ENCODE measurements around the gene MUSK.
A peak's percentile ranks its signal among the peaks of the same experiment; 100 is the strongest.

MUSK gene

DNA sequence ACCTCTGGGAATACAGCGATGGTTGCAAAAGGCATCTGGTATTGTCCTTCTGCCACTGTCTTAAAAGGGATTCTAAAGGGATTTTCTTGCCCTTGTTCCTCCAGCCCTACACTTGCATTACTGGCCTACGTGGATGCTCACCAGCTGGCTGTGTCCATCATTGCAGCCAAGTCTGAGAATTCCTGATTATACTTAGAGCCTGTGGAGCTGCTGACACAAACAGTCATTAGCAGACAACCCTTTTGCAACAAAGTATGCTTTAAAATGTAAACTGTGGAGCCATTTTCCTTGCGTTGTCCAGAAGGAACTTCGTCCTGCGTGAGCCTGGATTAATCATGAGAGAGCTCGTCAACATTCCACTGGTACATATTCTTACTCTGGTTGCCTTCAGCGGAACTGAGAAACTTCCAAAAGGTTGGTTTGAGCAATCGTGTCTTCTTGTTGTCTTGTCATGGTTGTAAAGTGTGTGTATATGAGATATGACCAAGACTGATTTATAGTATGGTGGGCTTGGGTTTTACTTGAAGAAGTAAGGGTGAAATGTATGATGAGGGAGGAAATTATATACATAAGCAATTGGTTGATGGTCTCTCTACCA is at the start of gene MUSK:
TSS of gene MUSK (plus strand) at position 222 of the 598 bp plus-strand sequence. CDS start at position 336, 114 bp downstream.
- no peak for DNase-seq (ENCODE audit: low read depth)

DNA sequence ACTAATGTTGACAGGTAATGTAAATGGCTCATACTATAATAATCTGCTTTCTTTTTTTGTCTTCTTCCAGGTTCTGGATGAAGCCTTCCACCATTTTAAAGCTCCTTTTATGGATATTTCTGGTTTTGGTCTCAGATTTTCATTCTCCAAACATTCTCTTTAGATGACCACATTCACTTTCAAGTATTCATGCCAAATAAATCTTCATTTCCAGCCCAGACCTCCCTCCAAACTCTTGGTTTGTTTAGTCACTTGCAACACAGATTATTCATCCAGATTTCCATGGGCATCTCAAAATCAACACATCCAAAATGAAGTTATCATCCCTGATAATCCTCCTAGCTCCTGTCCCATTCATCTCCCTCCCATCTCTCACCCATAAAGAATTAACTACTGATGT is 48.8 kb upstream of the MUSK start:
- DNase-seq (ENCODE audit: low read depth): no peak

DNA sequence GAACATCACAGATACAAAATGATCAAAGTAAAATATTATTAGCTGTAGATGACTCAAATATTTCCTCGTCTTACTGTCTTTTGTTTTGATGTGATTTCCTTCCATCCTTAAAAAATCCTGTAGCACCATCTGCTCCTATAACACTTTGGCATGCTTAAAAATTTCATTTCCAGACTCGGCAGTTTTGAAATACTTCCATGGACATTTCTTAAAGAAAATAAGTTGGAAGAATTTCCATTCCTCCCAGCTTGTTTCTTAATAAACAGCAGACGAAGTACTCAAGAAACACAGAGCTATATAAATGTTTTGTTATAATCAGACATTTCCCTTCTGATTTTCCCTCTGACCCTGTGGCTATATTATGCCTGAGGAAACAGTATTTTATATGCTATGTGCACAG is 47.9 kb upstream of the MUSK start:
- DNase-seq (ENCODE audit: low read depth): no peak

DNA sequence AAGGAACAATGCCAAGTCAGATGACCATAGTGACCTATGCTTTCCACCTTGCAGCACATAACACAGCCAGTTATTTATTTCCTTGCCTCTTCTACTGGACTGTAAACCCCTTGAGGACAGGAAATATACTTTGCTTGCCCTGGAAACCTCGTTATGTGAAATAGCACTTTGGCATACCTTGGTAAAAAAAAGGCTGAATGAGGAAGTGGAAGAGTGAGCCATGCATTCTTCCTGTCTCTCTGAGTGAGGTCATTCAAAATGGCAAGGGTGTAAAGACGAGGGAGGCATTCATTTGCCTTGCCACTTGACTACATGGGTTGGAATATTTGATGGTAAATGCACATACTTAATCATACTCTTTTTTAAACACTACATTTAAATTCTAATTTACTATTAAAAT is 46.2 kb upstream of the MUSK start:
- DNase-seq (ENCODE audit: low read depth): no peak

DNA sequence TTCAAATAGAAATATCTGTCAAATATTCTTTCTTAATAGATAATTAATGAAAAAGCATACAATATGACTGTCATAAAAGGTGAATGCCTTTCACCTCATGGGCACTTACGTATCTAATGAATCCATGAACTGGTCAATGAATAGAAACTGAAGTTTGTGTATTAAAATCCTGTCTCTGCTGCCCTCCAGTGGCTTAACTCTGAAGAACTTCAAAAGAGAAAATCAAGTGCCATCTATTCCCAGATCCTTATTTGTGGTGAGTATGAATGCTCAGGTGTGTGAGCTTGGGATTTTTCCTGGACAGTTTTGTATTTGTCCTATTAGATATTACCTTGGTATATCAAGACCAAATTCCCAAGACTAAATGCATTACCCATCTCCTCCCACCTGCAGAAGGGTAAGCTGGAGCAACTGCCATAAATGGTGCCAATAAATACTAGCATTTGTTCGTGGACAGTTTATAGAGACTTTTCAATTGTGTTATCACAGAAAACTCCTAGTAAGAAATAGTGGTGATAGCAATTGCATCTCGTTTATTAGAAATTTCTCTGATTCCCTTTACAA is 45.0 kb upstream of the MUSK start:
- DNase-seq (ENCODE audit: low read depth): no peak

DNA sequence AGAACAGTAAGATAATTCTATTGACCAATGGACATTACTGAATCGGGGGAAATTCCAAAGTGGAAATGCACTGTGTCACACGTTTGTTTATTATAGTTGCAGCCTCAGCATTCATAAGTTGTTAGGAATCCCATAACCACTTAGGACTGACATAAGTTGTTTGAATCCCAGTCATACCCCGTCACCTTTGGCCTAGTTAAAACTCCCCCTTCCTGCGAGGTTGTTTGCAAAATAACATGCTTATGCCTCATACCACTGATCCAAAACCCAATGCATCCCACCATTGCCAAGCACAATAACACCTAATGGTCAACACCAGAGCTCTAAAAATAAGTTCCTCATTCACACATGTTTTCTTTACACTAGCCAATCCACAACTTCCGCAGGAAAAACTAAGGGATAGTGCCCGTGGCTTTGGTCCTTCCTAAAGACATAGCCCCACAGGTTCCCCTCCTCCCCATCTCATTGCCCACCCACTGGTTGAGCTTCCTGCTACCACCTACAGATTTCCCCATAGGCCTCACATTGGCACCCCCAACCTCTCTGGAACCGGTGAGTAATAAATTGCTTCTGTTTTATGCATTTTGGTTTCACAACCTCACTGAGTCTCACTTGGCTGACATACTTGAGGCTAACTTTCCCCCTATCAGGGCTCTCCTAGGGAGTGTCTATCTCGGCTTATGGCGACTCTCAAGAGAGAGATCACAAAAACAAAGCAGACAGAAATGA is 42.3 kb upstream of the MUSK start:
- no peak for DNase-seq (ENCODE audit: low read depth)

DNA sequence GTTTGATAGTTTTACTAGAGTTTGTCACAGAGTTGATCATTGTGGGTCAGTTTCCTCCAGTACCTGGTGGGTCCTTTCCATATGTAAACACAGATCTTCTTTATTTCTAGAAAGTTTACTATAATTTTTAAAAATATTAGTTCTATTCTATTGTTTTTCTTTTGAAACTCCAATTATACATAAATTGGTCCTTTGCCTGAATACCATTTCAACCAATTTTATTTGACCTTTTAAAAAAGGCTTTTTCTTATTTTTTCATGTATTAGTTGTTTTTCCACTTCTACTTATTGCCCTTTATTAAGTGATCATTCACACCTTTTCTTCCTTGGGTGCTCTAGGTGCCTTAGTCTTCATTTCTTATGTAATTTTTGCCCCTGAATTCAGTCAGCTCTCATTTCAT is 33.0 kb upstream of the MUSK start:
- DNase-seq (ENCODE audit: low read depth): no peak

DNA sequence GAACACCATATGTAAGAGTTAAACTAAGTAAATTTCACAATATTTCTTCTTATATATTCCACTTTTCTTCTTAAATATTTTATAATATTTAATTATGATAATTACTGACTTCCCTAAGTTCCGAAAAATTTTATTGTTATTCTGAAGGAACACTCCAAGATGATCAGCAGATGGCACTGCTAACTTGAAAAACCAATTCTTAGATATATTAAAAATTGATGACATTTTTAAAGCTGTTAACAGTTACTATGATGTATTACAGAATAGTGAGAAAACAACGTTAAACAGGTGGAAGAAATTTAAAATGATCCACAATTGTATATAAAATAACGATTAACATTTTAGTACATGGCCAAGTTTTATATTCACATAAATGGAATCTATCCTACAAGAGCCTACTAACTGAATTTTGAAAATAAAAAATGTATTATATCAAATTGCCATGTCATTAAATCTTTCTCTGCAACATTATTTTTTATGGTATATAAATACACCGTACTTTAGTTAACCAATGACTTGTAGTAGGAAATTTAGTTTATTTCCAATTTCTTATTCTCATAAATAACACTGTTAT is 30.1 kb upstream of the MUSK start:
- DNase-seq (ENCODE audit: low read depth): no peak

DNA sequence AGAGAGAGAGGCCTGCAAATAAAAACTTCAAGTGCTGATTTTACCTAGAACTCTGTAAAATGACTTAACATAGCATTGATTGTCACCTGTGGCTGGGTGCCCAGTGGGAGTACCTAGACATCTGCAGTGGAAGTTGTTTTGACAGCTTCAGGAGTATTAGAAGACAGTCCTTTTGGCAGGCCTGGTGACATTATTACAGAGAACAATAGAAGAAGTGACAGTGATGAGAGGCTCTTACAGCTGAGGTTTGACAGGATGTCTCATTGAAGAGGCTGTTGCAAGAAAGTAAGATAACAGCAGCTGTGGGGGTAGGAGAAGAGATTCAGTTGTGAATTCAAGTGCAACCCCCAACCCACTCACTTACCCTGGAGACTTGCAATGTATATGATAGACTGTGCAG is 27.9 kb upstream of the MUSK start:
- no peak for DNase-seq (ENCODE audit: low read depth)

DNA sequence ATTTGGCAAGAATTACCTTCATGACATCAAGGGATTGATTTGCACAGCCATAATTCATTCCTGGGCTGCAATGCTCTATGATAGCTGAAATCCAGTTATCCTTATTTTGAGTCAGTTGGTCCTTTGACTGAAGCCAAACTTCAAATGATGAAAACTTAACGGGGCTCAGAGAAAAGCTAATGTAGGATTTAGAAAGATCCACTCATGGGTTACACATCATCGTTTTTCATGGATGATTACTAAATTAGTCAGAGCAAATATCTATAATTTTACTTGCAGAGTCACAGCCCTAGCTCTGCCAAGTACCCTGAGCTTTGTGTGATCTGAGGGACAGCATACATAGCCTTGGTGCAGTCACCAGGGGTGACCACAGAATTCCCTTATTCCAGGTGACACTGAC is 27.3 kb upstream of the MUSK start:
- DNase-seq (ENCODE audit: low read depth): no peak

DNA sequence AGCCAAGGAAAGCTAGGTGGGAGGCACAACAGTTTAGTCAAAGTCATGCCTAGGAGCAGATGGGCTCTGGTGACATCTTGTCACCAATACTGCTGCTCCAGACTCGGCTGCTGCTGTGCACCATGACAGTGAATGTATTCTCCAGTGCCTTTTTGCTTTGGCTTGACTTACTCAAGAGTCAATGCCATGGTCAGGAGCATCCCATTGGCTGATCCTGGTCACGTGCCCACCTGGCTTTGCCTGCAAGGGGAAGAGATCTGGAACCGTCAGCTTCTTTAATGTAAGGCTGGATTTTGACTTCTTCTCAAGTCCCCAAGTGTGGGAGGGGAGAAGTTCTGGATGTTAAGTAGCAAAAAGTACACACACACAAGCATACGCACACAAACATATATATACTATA is 19.9 kb upstream of the MUSK start:
- no peak for DNase-seq (ENCODE audit: low read depth)

DNA sequence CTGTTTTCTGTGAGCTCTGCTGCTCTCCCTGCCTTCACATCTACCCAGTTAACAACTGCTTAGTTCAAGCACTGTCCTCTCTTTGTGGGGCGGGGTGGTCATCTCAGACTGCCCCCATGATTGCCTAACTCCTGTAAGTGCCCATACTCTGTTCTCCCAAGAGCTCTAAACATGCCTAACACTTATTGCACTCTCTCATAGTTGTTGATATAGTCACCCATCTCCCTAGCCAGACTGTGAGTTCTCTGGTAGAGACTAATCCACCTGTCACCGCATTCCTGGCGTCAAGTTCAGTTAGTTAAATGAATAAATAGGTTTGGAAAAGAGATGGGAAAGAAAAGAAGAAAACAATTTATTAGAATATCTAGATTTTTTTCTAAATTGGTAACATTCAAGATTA is 18.3 kb upstream of the MUSK start:
- DNase-seq (ENCODE audit: low read depth): peak; percentile 82

DNA sequence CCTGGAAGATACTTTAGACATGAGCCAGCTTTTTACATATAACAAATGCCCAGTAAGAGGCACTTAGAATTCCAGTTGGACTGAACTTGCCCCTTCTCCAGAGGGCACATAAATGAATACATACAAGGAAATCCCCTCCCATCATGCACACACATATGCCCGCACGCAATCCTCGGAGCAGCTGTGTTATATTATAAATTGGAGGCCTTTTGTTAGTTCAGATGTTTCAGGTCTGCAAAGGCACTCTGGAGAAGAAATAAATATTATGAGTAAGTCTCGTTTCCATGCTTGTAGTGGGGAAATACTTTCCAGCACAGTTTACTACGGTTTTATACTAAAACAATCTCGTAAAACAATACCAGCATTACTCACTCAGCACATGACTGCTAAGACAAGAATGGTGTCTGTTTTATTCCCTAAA is 17.6 kb upstream of the MUSK start:
- peak; percentile 90 for DNase-seq (ENCODE audit: low read depth)

DNA sequence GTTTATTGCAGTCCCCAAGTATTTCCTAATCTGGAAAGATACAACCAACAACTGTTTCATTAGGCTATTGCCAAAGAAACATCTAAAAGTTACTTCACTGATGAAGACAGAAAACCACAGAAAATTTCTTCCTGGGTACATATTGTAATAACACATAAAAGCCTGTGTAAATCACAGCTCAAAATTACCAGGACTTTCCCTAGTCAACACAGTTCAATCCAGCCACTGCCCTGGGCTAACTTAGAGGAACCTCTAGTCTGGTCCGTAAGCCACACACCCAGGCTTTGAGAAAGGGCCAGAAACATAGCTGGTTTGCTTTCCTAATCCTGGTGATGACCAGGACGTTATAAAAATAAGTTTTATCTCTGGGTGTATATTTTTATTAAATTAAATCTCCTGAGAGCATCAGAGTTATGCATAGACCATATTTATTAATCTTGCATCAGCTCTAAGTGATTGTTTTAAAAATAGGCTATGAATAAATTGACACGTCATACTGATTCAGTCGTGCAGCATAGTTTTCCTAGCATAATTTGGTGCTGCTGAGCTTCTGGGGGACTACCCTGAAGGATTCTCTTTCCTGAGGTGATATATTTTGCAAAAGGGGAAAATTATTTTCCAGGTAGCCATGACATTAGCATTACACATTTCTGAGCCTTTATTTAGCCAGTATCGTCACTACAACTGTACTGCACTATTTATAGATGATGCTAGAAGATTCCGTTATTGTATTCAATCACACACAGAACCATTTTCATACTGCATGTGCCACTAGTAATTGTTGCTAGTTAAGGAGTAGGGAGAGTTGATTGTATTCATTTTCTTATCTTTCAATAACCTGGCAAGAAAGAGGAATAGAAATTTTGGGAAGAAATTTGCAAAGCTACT is 12.6 kb upstream of the MUSK start:
- DNase-seq (ENCODE audit: low read depth): no peak

DNA sequence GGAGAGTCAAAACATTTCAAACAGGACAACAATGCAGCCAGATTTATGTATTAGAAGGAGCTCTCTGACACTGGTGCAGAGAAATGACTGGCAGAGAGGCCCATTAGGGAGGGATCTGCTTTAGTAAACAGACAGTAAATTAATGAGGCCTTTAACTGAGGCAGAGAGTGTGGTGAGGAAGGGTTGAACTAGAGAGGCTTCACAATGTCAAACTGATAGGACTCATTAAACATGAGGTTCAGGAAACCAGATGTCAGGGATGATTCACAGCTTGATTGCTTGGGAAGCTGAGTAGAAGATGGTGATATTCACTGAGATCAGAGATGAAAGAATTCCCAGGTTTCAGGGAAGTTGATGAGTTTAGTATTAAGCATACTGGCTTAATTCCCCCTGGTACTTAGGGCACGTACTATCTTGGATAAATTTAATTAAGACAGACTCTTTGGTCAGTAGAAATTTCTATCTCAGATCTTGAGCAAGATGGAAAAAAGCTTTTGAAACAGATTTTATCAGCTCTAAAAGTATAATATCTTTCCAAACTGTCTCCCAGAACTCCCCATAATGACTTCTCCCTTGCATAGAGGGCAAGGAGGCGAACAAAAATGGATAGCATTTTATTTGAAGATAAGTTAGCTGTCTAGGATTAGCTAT is 8.6 kb upstream of the MUSK start:
- no peak for DNase-seq (ENCODE audit: low read depth)

DNA sequence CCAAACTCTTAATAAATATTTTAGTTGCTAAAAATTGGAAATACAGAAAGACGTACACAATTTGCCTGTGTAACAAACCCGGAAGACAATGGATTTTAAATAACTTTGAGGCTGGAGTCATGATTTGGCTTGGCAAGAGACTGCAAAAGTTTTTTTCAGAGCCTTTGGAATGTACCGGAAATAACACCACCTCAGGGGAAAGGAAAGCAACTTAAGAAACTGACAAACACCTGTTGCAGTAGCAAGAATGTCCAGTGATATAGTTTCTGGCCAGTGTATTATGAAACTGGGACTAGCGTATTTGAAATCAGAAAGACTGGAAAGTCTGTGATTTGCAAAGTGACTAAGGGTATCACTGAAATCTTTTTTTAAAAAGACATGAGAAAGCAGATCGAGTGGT is 842 bp downstream of the MUSK start:
- no peak for DNase-seq (ENCODE audit: low read depth)

DNA sequence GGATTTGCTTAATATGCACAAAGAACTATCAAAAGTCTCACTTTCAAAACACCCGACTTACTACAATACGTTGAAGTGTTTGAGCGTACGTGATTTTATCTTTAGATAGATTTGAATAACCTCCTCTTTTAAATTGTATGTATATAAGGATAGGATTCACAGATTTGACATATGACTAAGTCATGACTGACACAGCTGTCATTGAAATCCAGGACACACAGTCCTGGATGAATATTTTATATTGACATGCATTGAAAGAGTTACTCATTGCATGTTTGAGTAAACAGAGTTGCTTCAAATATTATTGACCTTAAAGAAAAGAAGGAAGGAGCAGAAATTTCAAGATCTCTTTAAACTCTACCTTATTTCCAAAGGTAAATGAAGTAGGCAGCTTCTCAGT is 3.3 kb downstream of the MUSK start:
- DNase-seq (ENCODE audit: low read depth): no peak

DNA sequence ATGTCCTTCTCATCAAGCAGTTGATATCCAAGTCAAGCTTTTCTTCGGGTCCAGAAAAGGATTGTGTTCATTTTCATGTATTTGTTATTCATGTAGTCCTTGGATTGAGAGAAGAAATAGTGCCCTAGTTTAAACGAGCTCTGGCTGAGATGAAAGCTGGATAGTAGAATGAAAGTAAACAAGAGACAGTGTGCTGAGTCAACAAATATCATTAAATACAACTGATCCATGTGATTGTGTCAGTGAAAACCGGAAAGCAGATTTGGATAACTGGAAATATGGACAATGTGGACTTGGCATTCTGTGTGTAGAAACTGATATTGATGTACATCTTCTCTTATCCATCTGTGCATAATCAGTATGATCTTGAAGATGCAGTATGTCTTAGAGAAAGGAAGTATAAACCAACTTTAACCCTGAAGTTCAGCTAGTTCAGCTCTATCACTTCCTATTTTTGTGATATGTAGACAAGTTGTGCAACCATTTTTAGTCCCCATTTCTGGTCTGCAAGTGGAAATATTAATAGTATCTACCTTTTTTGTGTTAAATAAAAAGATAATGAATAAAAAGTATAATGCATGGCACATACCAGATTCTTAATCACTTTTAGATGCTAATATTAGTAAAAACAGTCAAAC is 4.4 kb downstream of the MUSK start:
- no peak for DNase-seq (ENCODE audit: low read depth)

DNA sequence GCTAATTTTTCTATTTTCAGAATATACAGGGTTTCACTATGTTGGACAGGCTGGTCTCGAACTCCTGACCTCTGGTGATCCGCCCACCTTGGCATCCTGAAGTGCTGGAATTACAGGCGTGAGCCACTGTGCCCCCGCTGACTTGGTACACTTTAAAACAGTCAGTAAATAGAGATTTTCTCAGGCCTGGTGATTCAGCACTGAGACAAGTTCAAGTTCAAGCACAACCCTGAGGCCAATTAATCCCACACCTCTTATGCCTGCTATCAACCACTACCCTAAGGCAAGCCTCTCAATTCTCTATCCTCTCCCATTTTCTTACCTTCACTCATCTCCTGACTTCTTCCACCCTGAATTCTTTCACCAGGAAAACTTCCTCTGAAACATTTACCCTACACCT is 18.9 kb downstream of the MUSK start:
- DNase-seq (ENCODE audit: low read depth): no peak

DNA sequence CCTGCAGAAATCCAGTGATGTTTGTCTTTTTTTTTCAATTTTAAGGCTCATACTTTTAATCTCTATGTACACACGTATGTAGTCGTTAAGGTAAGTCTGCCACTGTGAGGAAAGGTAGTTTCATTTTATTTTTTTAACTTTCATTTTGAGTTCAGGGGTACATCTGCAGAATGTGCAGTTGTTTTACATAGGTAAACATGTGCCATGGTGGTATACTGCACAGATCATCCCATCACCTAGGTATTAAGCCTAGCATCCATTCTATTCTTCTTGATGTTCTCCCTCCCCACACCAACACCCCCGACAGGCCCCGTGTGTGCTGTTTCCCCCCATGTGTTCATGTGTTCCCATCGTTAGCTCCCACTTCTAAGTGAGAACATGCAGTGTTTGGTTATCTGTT is 19.7 kb downstream of the MUSK start:
- DNase-seq (ENCODE audit: low read depth): no peak

DNA sequence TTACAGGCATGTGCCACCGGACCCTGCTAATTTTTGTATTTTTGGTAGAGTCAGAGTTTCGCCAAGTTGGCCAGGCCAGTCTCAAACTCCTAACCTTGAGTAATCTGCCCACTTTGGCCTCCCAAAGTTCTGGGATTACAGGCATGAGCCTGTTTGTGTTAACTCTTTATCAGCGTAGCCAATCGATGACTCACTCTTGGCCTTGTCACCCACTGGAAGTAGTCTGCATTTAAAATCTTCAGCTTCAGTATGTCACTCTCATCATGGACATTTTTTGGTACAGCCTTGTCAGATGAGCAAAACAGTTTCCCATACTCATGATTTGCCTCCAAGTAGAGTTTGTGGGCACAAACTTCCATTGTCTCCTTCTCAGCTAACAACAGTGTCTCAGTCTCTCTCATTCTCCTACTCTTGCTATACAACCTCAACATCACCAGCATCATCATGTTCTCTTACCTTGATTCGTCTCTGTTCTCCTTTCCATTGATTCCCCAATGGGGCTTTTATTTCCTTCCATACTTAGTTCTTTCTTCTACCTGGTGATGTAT is 22.5 kb downstream of the MUSK start:
- no peak for DNase-seq (ENCODE audit: low read depth)

Data from HS-27A (cell line).